Spleen (tissue), 7 donors: ENCODE data around the gene TSSK2.

Source experiments
- POLR2A ChIP-seq, 3 donors: fragments of 450-650 bp; IDR thresholded peaks; one replicate each; pipeline ENCODE4 v1.5.1; 2017; ENCODE audit warnings: antibody characterized with exemption in 3 of 3, mild to moderate bottlenecking in 1 of 3
- POLR2AphosphoS5 ChIP-seq, 3 donors: sonication (generic); formaldehyde crosslinking; IDR thresholded peaks; one replicate each; pipeline ENCODE4 v1.5.1; 2017; ENCODE audit warnings: antibody characterized with exemption in 3 of 3
- TF ChIP-seq, protein P1 (sequence below), 11 experiments: fragments of 200-600 bp in 7 of 11; fragments of 450-650 bp in 4 of 11; sonication (generic) in 4 of 11; IDR thresholded peaks in 8 of 11; conservative IDR thresholded peaks in 3 of 11; 1 replicate in 7 of 11; 2 replicates in 4 of 11; pipeline versions ENCODE4 v1.4.0 to v1.8.0; 2016 to 2021; ENCODE audit warnings: antibody characterized with exemption in 11 of 11, inconsistent platforms in 4 of 11, mild to moderate bottlenecking in 1 of 11
- donor health status: DM: no; HTN: no; CAD: no; lungs with moderate emphysema.
- donor health status: DM: no; HTN: no; CAD: no.
- donor health status: DM: no; HTN: no; CAD: no.

DNA sequence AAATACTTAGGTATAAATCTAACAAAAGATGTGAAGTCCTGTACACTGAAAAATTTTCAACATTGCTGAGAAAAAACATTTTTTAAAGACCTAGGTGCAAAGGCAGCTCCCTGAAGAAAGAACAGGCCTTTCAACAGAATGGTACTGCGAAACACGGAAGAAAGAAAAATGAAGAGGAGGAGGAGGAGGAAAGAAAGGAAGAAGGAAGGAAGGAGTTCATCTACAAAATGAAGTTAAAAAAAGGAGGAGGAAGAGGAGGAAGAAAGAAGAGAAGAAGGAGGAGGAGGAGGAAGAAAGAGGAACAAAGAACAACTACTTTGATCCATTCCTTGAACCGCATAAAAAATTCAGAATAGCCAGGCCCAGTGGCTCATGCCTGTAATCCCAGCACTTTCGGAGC, 38.4 kb upstream of the TSSK2 start:
- TF ChIP-seq POLR2AphosphoS5 (IDR thresholded peaks at IDR 0.05) (no peak), POLR2A (IDR thresholded peaks at IDR 0.05) (no peak)
- TF ChIP-seq, protein P1, sequence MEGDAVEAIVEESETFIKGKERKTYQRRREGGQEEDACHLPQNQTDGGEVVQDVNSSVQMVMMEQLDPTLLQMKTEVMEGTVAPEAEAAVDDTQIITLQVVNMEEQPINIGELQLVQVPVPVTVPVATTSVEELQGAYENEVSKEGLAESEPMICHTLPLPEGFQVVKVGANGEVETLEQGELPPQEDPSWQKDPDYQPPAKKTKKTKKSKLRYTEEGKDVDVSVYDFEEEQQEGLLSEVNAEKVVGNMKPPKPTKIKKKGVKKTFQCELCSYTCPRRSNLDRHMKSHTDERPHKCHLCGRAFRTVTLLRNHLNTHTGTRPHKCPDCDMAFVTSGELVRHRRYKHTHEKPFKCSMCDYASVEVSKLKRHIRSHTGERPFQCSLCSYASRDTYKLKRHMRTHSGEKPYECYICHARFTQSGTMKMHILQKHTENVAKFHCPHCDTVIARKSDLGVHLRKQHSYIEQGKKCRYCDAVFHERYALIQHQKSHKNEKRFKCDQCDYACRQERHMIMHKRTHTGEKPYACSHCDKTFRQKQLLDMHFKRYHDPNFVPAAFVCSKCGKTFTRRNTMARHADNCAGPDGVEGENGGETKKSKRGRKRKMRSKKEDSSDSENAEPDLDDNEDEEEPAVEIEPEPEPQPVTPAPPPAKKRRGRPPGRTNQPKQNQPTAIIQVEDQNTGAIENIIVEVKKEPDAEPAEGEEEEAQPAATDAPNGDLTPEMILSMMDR (IDR thresholded peaks at IDR 0.05 in 8 of 11, conservative IDR thresholded peaks at IDR 0.05 in 3 of 11) = no peak
